Ishikawa (cell line): ENCODE measurements around the gene RFTN1.
A peak's percentile ranks its signal among the peaks of the same experiment; 100 is the strongest.

ENCODE experiments used
- CEBPB ChIP-seq: IDR thresholded peaks from 2 replicates; pipeline ENCODE4 v1.6.1; 2012
- CREB1 ChIP-seq: IDR thresholded peaks from 2 replicates; pipeline ENCODE4 v1.6.1; 2012; ENCODE audit warnings: low read depth
- EGR1 ChIP-seq: IDR thresholded peaks from 2 replicates; pipeline ENCODE4 v1.6.1; 2012
- EP300 ChIP-seq: IDR thresholded peaks from 2 replicates; pipeline ENCODE4 v1.6.1; 2012; ENCODE audit warnings: borderline replicate concordance
- FOXM1 ChIP-seq: IDR thresholded peaks from 2 replicates; pipeline ENCODE4 v1.6.1; 2012; ENCODE audit warnings: low read depth, borderline replicate concordance
- NFIC ChIP-seq: IDR thresholded peaks from 2 replicates; pipeline ENCODE4 v1.6.1; 2012
- RAD21 ChIP-seq: IDR thresholded peaks from 2 replicates; pipeline ENCODE4 v1.6.1; 2012; ENCODE audit warnings: low read depth
- TAF1 ChIP-seq: IDR thresholded peaks from 2 replicates; pipeline ENCODE4 v1.6.1; 2012; ENCODE audit warnings: low read depth, mild to moderate bottlenecking
- TCF12 ChIP-seq: IDR thresholded peaks from 2 replicates; pipeline ENCODE4 v1.6.1; 2012; ENCODE audit warnings: low read depth
- TEAD4 ChIP-seq: IDR thresholded peaks from 2 replicates; pipeline ENCODE4 v1.6.1; 2012
- YY1 ChIP-seq: IDR thresholded peaks from 2 replicates; pipeline ENCODE4 v1.6.1; 2012; ENCODE audit warnings: low read depth
- ZBTB7A ChIP-seq: IDR thresholded peaks from 2 replicates; pipeline ENCODE4 v1.6.1; 2012; ENCODE audit warnings: low read depth
- TF ChIP-seq, protein P1 (sequence below): IDR thresholded peaks from 2 replicates; pipeline ENCODE4 v1.6.1; 2012; ENCODE audit warnings: low read depth, mild to moderate bottlenecking
- TF ChIP-seq, protein P2 (sequence below): IDR thresholded peaks from 2 replicates; pipeline ENCODE4 v1.6.1; 2012
- TF ChIP-seq, protein P3 (sequence below): IDR thresholded peaks from 2 replicates; pipeline ENCODE4 v1.6.1; 2012

Gene RFTN1

DNA sequence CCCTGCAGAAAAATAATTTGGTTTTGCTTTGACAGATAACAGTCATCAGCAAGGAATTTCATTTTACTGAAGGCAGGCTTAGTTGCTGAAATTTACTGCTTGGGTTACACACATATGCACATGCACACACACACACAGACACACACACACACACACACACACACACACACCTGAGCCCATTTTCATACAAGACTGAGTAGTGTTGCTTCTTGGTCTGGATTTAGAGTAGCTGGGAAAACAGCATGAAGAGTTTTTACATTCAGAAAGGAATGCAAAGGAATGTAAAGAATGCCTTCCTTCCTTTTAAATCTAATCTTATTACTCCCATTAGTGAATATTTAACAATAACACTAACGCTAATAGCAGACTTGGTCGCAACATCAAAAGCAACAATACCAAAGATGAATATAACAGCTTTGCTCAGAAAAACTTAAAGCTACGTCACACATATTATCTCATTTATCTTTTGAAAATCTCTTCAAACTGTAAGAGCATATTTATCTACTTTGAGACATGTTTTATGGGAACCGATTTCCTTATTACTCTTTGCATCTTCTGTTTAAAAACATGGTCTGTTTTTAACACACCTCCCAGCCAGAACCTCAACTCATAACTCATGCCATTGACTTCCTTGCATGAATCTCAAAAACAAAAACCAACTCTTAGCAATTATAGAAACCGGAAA, 32.5 kb downstream of the RFTN1 start:
- TF ChIP-seq TEAD4 (peak; percentile 42; the same call in 1 of the 2 replicates), CREB1 (no peak)

DNA sequence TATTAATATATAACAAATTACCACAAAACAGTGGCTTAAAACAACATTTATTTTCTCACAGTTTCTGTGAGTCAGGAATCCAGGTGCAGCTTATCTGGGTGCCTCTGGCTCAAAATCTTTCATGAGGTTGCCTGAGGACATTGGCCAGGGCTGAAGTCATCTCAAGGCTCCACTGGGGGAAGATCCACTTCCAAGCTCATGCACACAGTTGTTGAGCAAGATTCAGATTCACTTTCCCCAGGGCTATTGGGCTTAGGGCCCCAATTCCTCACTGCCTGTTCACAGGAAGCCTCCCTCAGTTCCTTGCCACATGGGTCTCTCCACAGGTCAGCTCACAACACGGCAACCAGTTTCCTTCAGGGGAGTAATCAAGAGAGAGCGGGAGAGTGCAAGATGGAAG, 35.0 kb downstream of the RFTN1 start:
- no peak for TF ChIP-seq ZBTB7A
- no peak for TF ChIP-seq NFIC
- TF ChIP-seq RAD21 = no peak
- TF ChIP-seq TAF1 = no peak
- no peak for TF ChIP-seq FOXM1

DNA sequence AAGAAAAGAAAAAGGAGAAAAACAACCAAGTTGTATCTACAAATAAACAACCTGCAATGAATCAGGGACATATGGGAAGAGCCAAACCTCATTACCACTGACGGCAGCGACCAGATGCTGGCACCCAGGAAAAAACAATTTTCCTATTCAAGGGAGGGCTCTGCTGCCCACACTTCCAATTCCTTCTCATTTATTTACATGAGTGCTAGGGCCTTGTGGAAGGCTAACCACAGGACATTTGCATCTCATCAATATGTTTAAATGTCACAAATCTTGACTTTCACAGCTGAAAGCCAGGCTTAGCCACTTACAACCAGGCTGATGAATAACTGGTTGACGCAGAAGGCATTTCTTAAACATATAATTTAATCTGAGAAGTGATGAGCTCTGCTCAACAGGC, 36.0 kb downstream of the RFTN1 start:
- TF ChIP-seq, protein P1, sequence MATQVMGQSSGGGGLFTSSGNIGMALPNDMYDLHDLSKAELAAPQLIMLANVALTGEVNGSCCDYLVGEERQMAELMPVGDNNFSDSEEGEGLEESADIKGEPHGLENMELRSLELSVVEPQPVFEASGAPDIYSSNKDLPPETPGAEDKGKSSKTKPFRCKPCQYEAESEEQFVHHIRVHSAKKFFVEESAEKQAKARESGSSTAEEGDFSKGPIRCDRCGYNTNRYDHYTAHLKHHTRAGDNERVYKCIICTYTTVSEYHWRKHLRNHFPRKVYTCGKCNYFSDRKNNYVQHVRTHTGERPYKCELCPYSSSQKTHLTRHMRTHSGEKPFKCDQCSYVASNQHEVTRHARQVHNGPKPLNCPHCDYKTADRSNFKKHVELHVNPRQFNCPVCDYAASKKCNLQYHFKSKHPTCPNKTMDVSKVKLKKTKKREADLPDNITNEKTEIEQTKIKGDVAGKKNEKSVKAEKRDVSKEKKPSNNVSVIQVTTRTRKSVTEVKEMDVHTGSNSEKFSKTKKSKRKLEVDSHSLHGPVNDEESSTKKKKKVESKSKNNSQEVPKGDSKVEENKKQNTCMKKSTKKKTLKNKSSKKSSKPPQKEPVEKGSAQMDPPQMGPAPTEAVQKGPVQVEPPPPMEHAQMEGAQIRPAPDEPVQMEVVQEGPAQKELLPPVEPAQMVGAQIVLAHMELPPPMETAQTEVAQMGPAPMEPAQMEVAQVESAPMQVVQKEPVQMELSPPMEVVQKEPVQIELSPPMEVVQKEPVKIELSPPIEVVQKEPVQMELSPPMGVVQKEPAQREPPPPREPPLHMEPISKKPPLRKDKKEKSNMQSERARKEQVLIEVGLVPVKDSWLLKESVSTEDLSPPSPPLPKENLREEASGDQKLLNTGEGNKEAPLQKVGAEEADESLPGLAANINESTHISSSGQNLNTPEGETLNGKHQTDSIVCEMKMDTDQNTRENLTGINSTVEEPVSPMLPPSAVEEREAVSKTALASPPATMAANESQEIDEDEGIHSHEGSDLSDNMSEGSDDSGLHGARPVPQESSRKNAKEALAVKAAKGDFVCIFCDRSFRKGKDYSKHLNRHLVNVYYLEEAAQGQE = no peak
- no peak for TF ChIP-seq TCF12
- TF ChIP-seq, protein P2, sequence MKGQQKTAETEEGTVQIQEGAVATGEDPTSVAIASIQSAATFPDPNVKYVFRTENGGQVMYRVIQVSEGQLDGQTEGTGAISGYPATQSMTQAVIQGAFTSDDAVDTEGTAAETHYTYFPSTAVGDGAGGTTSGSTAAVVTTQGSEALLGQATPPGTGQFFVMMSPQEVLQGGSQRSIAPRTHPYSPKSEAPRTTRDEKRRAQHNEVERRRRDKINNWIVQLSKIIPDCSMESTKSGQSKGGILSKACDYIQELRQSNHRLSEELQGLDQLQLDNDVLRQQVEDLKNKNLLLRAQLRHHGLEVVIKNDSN = no peak
- no peak for TF ChIP-seq RAD21
- TF ChIP-seq TAF1 = no peak
- TF ChIP-seq EGR1 = no peak
- TF ChIP-seq EP300 = no peak
- TF ChIP-seq CEBPB = no peak
- TF ChIP-seq ZBTB7A = no peak
- no peak for TF ChIP-seq TEAD4
- no peak for TF ChIP-seq FOXM1
- no peak for TF ChIP-seq CREB1
- TF ChIP-seq YY1 = no peak

DNA sequence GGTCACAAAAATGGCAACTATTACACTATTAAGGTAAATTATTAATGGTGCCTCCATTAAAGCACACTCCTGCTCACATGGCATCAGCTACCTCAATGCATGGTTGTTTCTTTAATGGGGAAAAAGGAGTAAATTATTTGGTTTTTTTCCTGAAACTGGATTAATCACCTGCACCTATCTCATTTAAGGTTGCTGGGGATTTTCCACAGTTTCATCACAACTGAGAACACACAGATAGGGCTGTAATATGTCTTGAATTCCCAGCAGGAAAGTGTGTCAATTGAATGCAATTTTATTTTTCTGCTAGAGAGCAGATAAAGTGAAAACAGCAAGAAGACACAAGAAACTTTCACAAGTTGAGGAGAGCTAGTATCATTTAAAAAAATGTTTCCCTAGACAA, 36.4 kb downstream of the RFTN1 start:
- no peak for TF ChIP-seq CEBPB

DNA sequence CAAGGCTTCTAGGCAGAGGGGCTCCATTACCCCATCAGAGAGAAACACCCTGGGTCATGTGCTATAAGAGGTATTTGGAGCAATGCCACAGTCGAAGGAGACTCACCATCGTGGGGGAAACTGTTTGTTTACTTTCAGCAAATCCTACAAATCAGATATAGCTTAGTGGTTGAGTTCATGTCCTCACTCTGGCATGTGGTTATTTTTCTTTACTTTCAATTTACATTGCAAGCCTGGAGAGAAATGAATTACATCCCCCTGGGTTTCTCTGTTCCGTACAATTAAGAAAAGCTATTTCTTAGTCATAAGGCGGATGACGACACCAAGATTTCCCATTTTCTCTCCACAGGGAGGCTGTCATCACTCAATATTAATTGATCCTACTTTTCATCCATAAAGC, 36.9 kb downstream of the RFTN1 start:
- TF ChIP-seq CREB1 (no peak), TAF1 (no peak), FOXM1 (no peak), EGR1 (no peak), EP300 (no peak), ZBTB7A (no peak), YY1 (no peak), TEAD4 (no peak), TCF12 (no peak), NFIC (no peak), CEBPB (no peak)
- TF ChIP-seq, protein P3, sequence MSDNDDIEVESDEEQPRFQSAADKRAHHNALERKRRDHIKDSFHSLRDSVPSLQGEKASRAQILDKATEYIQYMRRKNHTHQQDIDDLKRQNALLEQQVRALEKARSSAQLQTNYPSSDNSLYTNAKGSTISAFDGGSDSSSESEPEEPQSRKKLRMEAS = no peak
- TF ChIP-seq, protein P2 = no peak
- TF ChIP-seq, protein P1 = no peak

DNA sequence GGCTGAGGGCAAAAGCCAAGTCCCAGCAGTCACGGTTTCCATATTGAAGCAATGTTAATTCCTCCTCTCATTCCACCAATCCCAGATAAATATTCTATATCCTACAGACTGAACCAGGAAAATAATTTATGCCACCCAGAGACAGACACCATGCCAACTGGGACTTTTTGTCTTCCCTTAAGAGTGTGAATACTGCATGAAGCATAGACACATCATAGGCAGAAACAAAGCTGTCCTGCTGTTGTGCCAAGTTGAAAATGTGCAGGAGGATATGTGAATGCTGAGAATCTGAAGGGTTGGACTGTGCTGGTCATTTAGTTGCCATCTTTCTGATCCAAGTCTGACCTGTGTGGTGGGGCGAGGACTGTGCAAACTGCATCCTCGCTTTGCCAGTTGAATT, 37.7 kb downstream of the RFTN1 start:
- no peak for TF ChIP-seq NFIC
- no peak for TF ChIP-seq FOXM1
- TF ChIP-seq TCF12 = no peak
- TF ChIP-seq CEBPB = no peak
- TF ChIP-seq EGR1 = no peak

DNA sequence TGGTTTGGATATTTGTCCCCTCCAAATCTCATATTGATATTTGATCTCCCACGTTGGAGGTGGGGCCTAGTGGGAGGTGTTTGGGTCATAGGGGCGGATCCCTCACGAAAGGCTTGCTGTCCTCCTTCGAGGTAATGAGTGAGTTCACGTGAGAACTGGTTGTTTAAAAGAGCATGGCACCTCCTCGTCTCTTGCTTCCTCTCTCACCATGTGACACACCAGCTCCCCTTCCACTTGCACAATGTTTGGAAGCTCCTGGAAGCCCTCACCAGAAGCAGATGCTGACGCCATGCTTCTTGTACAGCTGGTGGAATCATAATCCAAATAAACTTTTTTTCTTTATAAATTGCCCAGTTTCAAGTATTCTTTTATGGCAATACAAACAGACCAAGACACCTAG, 38.6 kb downstream of the RFTN1 start:
- TF ChIP-seq, protein P2 = no peak
- no peak for TF ChIP-seq ZBTB7A
- TF ChIP-seq NFIC = no peak
- no peak for TF ChIP-seq CREB1
